ENCODE results near the gene MYD88.

The MYD88 gene

GRCh38 chr3:38165722-38166387 is 27.4 kb downstream of the MYD88 start:
- peak in 1 of 3 experiments; percentile 14 for DNase-seq (ENCODE audit: low read depth in 3 of 3)

GRCh38 chr3:38167591-38167990 is 29.1 kb downstream of the MYD88 start:
- no peak for DNase-seq (ENCODE audit: low read depth in 3 of 3)

- DNase-seq (ENCODE audit: low read depth in 3 of 3) = no peak
Measured at GRCh38 chr3:38168151-38169026, 29.9 kb downstream of the MYD88 start.

DNA sequence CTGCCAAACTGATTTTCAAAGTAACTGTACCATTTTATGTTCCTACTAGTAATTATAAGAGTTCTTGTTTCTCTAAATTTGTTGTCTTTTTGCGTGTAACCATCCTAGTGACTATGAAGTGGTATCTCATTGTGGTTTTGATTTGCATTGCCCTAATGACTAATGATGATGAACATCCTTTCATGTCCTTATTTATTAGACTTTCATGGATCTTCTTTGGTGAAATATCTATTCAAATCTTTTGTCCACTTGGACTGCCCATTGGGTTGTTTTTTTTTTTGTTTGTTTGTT is 30.5 kb downstream of the MYD88 start:
- DNase-seq (ENCODE audit: low read depth in 3 of 3) = no peak

DNA sequence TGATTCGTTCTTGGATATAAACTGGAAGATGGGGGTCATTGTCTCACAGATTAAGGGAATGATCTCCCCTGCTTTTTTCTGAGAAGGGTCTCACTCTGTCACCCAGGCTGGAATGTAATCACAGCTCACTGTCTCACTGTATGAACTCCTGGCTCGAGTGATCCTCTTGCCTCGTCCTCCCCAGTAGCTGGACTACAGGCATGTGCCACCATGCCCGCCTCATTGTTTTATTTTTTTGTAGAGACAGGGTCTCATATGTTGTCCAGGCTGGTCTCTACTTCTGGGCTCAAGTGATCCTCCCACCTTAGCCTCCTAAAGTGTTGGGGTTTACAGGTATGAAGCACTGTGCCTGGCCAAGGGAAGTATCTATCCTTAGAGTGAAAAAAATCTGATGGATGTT is 32.3 kb downstream of the MYD88 start:
- DNase-seq (ENCODE audit: low read depth in 3 of 3) = no peak

DNA sequence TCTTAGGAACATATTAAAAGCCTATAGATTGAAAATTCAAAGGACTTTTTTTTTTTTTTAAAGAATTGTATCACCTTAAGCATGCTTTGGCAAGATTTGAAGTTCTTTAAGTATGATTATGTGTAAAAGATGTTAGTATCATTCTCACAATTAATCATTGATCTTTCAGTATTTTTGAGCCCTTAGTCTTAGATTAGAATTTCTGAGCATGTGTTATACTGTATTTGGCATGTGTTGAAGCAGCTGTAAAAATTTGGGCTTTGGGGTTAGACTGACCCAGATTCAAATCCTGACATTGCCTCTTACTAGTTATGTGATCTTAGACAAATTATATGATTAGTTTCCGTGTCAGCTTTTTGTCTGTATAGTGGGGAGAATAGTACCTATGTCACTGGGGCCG is 33.2 kb downstream of the MYD88 start:
- no peak for DNase-seq (ENCODE audit: low read depth in 3 of 3)

GRCh38 chr3:38173834-38174418 is 35.5 kb downstream of the MYD88 start:
- DNase-seq (ENCODE audit: low read depth in 3 of 3) = no peak

- DNase-seq (ENCODE audit: low read depth in 3 of 3) = no peak
Measured at GRCh38 chr3:38177181-38177580, 38.7 kb downstream of the MYD88 start.

DNA sequence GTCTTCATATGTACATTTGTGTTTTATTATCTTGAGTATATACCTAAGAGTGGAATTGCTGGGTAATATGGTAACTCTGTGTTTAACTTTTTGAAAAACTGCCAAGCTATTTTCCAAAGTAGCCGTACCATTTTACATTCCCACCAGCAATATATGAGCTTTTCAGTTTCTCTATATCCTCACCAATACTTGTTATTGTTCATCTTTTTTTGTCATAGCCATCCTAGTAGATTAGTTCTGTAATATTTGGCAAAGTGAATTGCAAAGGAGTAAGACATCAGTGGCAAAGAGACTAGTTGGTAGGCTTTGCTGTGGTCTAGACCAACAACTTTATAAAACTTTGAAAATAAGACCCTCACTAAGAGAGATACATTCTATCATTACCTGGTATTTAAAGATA is 48.3 kb downstream of the MYD88 start:
- DNase-seq (ENCODE audit: low read depth in 3 of 3) = no peak

DNA sequence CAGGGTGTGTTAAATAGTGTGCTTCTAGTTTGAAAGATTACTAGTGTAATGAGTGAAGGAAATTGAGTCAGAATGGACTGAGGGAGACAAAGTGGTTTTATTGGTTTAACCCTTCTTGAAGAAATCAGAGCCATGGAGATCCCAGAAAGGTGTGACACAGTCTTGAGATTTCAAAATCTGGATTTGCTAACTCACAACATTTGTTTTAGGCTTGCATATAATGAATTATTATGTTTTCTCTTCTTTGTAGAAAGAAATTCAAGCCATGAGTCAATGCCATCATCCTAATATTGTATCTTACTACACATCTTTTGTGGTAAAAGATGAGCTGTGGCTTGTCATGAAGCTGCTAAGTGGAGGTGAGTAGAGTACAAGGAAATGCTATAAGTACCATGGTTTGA is 52.0 kb downstream of the MYD88 start:
- no peak for DNase-seq (ENCODE audit: low read depth in 3 of 3)

Measured in stimulated activated CD4-positive, alpha-beta T cell treated with anti-CD3 and anti-CD28 coated beads, TNF-alpha, amount 100 ng/mL, for 24 hours (primary cell).